ENCODE results near the gene NDRG2.

GRCh38 chr14:21059842-21060613, 35.2 kb upstream of the NDRG2 start:
- no peak for TF ChIP-seq EZH2 (IDR thresholded peaks at IDR 0.05; ENCODE audit: insufficient read depth, poor library complexity, severe bottlenecking)
- TF ChIP-seq EZH2phosphoT487 (IDR thresholded peaks at IDR 0.05; ENCODE audit: insufficient read depth, low read depth): no peak
